GM12873 (cell line): Measurements from ENCODE around the gene ZBTB22.

Source experiments
- CTCF ChIP-seq: IDR thresholded peaks from 2 replicates; pipeline ENCODE4 v1.5.1; 2012; ENCODE audit warnings: low read depth, mild to moderate bottlenecking, moderate library complexity, low read length, control low read depth; ENCODE audit not compliant: insufficient read depth; ENCODE audit errors: missing control alignments

ZBTB22 gene

DNA sequence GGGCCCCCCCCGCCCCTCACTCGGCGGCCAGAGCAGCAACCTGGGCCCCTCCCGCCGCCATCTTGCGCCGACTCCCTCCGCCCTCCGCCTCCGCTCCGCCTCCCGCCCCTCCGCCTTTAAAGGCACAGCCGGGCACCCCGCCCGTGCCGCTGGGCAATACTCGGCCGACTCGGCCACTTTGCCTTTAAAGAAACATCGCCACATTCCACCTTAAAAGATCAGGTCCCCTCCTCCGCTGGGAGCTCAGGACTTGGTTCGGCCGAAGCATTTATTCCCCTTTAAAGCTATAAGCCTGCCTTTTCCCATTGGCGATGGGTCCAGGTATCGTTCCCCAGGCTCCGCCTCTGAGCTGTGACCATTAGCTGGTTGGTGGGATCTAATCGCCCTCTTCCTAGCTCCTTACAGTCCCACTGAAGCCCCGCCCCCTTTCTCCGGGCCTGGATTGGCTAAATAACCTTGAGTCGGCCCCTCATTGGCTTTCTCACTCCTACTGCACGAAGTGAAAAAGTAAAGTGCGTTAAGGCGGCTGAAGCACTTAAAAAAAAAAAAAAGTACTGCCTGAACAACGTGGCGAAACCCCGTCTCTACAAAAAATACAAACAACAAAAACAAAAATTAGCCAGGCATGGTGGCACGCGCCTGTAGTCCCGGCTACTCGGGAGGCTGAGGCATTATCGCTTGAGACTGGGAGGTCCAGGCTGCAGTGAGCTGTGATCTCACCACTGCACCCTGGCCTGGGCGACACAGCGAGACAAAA is at the start of gene ZBTB22:
Gene ZBTB22, minus strand, starts transcription at position 76 of the 757 bp plus-strand sequence. CDS start 828 bp downstream, outside the sequence.
- TF ChIP-seq CTCF = no peak

DNA sequence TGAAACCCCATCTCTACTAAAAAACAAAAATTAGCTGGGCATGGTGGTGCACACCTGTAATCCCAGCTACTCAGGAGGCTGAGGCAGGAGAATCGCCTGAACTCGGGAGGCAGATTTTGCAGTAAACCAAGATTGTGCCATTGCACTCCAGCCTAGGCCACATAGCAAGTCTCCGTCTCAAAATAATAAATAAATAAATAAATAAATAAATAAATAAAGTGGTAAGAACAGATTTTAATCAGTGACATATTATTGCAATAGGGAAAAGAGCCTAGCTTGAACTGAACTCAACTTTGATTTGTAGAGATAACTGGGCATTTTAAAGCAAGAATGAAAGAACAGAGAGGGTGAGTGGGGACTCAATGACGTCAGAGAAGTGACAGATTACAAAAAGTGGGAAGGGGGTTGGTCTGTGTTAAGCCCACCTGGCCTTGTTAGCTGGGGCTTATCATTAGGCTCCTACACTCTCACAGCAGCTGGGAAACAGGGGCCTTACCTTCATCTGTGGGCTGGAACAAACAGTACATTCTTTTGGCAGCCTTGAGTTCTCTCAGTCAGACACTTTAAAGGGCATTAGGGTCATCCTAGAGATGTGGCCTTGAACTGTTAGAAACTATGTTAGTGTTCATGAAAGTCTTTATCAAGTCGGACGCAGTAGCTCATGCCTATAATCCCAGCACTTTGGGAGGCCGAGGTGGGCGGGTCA is 49.6 kb upstream of the ZBTB22 start:
- no peak for TF ChIP-seq CTCF

- TF ChIP-seq CTCF = peak; percentile 28
Observed at GRCh38 chr6:33365206-33365971, 47.8 kb upstream of the ZBTB22 start.

DNA sequence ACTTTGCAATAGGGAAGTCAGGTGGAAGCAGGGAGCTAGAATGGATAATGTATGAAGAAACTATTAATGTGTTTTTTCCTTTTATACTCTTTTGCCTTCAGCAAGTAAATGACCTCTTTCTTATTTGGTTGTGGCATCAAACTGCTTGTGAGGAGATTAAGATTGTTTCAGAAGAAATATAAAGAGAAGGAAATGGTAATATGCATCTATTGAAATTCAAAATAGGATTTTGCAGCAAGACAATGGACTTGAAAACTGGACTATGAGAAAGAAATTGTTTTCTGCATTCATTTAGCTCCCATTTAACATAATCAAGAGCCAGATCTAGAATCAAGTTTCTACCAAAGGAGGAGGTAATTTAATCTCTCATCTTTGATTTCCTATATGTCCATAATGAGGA is 41.8 kb upstream of the ZBTB22 start:
- TF ChIP-seq CTCF = no peak

GRCh38 chr6:33356295-33356694 is 38.8 kb upstream of the ZBTB22 start:
- TF ChIP-seq CTCF = no peak

DNA sequence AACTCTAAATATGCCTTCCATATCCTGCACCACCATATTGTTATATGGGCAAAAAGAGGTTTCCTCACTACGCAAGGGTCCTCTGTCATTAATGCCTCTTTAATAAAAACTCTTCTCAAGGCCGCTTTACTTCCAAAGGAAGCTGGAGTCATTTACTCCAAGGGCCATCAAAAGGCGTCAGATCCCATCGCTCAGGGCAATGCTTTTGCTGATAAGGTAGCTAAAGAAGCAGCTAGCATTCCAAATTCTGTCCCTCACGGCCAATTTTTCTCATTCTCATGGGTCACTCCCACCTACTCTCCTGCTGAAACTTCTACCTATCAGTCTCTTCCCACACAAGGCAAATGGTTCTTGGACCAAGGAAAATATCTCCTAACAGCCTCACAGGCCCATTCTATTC is 30.3 kb upstream of the ZBTB22 start:
- no peak for TF ChIP-seq CTCF
